Endothelial cell of umbilical vein (primary cell): ENCODE data around the gene BARD1. TPM values are rescaled to one million over a fixed set of nuclear protein-coding genes. Genes with fewer than 3 reads are reported as not detected.
"Not testable (repeated sequence)": the region's sequence is repeated elsewhere in the genome, so short reads cannot be mapped to it uniquely, and the experiment has no call there.

Experiments used
- BruUV-seq: library from RNA; stranded (reverse); fragments of 400-500 nt; replicated peaks from 2 replicates; lab custom pipeline; 2021; lab: Mats Ljungman, UMichigan
- CTCF ChIA-PET: fragments of 300-600, 350-600 bp; sonication (Branson Sonifier 250); formaldehyde crosslinking; loops from one replicate; lab custom pipeline; 2021; ENCODE audit warnings: antibody characterized with exemption, inconsistent platforms; lab: Charles Lee
- POLR2A ChIA-PET: fragments of 300-600, 350-600 bp; sonication (Branson Sonifier 250); formaldehyde crosslinking; loops from one replicate; lab custom pipeline; 2021; ENCODE audit warnings: antibody characterized with exemption, inconsistent platforms; lab: Charles Lee
- DNase-seq: peaks from one replicate; pipeline ENCODE4 v3.0.0-alpha.2; 2011; ENCODE audit warnings: low read depth, low spot score
- FAIRE-seq: peaks from 2 replicates; lab custom pipeline; 2011; peaks lifted over from hg19 to GRCh38; lab: Jason Lieb, UNC
- H2AFZ ChIP-seq: 2 replicates; pipeline ENCODE4 v1.6.0; 2012; ENCODE audit warnings: low read depth, low read length, control low read depth, inconsistent platforms
- H3K27ac ChIP-seq: 2 replicates; pipeline ENCODE4 v1.5.1; 2011; ENCODE audit warnings: low read depth, mild to moderate bottlenecking, control low read depth, low read length, moderate library complexity; ENCODE audit not compliant: insufficient read depth
- H3K27me3 ChIP-seq, 2 experiments: 2 replicates each; pipeline versions ENCODE4 v1.6.0 to v1.6.1; 2011; ENCODE audit warnings: low read length in 2 of 2, mixed read lengths in 1 of 2; ENCODE audit not compliant: control insufficient read depth in 2 of 2, insufficient read depth in 2 of 2
- H3K36me3 ChIP-seq, 2 experiments: 2 replicates in 1 of 2; 3 replicates in 1 of 2; pipeline ENCODE4 v1.5.1; 2011; ENCODE audit warnings: low read length in 2 of 2, mild to moderate bottlenecking in 1 of 2, moderate library complexity in 1 of 2; ENCODE audit not compliant: control insufficient read depth in 2 of 2, insufficient read depth in 2 of 2; ENCODE audit errors: extremely low read depth in 1 of 2
- H3K4me1 ChIP-seq: 3 replicates; pipeline ENCODE4 v1.5.1; 2011; ENCODE audit warnings: mild to moderate bottlenecking, low read length; ENCODE audit not compliant: control insufficient read depth, insufficient read depth; ENCODE audit errors: extremely low read depth
- H3K4me2 ChIP-seq: 2 replicates; pipeline ENCODE4 v1.6.1; 2011; ENCODE audit warnings: low read length, control low read depth, mixed read lengths; ENCODE audit not compliant: insufficient read depth
- H3K4me3 ChIP-seq, 3 experiments: fragments of 200-600 bp in 1 of 3; sonication (generic), shearing (Covaris generic) in 1 of 3; replicated peaks in 1 of 3; 2 replicates each; pipeline ENCODE4 v1.5.1; 2011 to 2016; ENCODE audit warnings: control low read depth in 3 of 3, low read length in 3 of 3, mild to moderate bottlenecking in 2 of 3, inconsistent platforms in 1 of 3, low read depth in 1 of 3, moderate library complexity in 1 of 3; ENCODE audit not compliant: insufficient read depth in 1 of 3
- H3K79me2 ChIP-seq: 2 replicates; pipeline ENCODE4 v1.6.0; 2012; ENCODE audit warnings: low read length, inconsistent platforms; ENCODE audit not compliant: control insufficient read depth, insufficient read depth
- H3K9ac ChIP-seq: replicated peaks from 2 replicates; pipeline ENCODE3; 2011; ENCODE audit warnings: low read length, control low read depth; ENCODE audit not compliant: insufficient read depth; ENCODE audit errors: extremely low read depth
- H3K9me1 ChIP-seq: replicated peaks from 3 replicates; pipeline ENCODE4 v1.6.0; 2011; ENCODE audit warnings: mild to moderate bottlenecking, low read length; ENCODE audit not compliant: control insufficient read depth, insufficient read depth; ENCODE audit errors: extremely low read depth
- H3K9me3 ChIP-seq: replicated peaks from 2 replicates; pipeline ENCODE4 v1.5.1; 2012; ENCODE audit warnings: low read length, inconsistent platforms; ENCODE audit not compliant: control insufficient read depth, insufficient read depth
- H4K20me1 ChIP-seq: replicated peaks from 2 replicates; pipeline ENCODE3; 2011; ENCODE audit warnings: mild to moderate bottlenecking, low read length; ENCODE audit not compliant: control insufficient read depth, insufficient read depth; ENCODE audit errors: extremely low read depth
- EZH2 ChIP-seq: IDR thresholded peaks from 2 replicates; pipeline ENCODE4 v1.6.1; 2012; ENCODE audit warnings: borderline replicate concordance, low read depth, mild to moderate bottlenecking, moderate library complexity, low read length, inconsistent platforms; ENCODE audit not compliant: severe bottlenecking
- FOS ChIP-seq: IDR thresholded peaks from 2 replicates; pipeline ENCODE4 v1.6.1; 2011; ENCODE audit warnings: mild to moderate bottlenecking, low read length, moderate library complexity, borderline replicate concordance; ENCODE audit not compliant: insufficient read depth
- GATA2 ChIP-seq: IDR thresholded peaks from 2 replicates; pipeline ENCODE4 v1.7.0; 2011; ENCODE audit warnings: low read depth, mild to moderate bottlenecking, moderate library complexity, mixed read lengths, low read length; ENCODE audit not compliant: insufficient read length, insufficient read depth
- JUN ChIP-seq: IDR thresholded peaks from 2 replicates; pipeline ENCODE4 v1.6.1; 2011; ENCODE audit warnings: borderline replicate concordance, low read depth; ENCODE audit not compliant: insufficient read length, insufficient read depth
- MAX ChIP-seq: IDR thresholded peaks from 2 replicates; pipeline ENCODE4 v1.6.1; 2011; ENCODE audit not compliant: insufficient read depth, insufficient read length
- MYC ChIP-seq: IDR thresholded peaks from one replicate; pipeline ENCODE4 v1.6.1; 2011; ENCODE audit warnings: mild to moderate bottlenecking, low read depth, low read length
- dilution Hi-C: fragments of 300-500 bp; cut with MboI; formaldehyde crosslinking; loops from one replicate; pipeline ENCODE4 v1.15.0; 2019; ENCODE audit warnings: low sequenced_read_pairs; ENCODE audit not compliant: extremely low pct_ligation_motif_present
- intact Hi-C: fragments of 100-400 bp; cut with micrococcal nuclease; formaldehyde crosslinking; loops from one replicate; pipeline ENCODE4 v1.10.0; 2022
- polyA plus RNA-seq, 4 experiments: library from polyadenylated mRNA; depleted of rRNA in 3 of 4; stranded (reverse) in 3 of 4; unstranded in 1 of 4; fragments of >200 nt; gene quantifications; 2 replicates each; pipeline versions ENCODE4 v1.2.1 to v1.2.3, GENCODE V29; 2011 to 2012; ENCODE audit warnings: missing spikeins in 1 of 4
- total RNA-seq: library from RNA; stranded (reverse); gene quantifications from 2 replicates; pipeline ENCODE4 v1.2.3, GENCODE V29; 2021

The BARD1 gene
- total and polyA plus RNA-seq, 2 donors (not counting 3 experiments of a cell fraction or from before 2014, with no cell fraction given), result 9.1 to 14.7 TPM

GRCh38 chr2:214696681-214697080 lies 112.8 kb downstream of the BARD1 start:
- no peak overlapping the region for H3K9ac ChIP-seq
- CTCF ChIA-PET, result no interaction called here
- H3K27me3 ChIP-seq, result no peaks in the 10 kb centered on the region
- H3K9me3 ChIP-seq, result no peaks in the 10 kb centered on the region
- H3K4me3 ChIP-seq, result no peak overlapping the region
- H3K27ac ChIP-seq, result no peak overlapping the region
- BruUV-seq, result no TSS peak
- H2AFZ ChIP-seq, result no peak overlapping the region
- FAIRE-seq, result no peak
- dilution Hi-C loops, result no loop called here
- H3K9me1 ChIP-seq, result no peaks in the 10 kb centered on the region
- no peaks in the 10 kb centered on the region for H4K20me1 ChIP-seq
- H3K4me2 ChIP-seq, result no peak overlapping the region
- intact Hi-C loops, result no loop called here
- no peak for DNase-seq
- H3K36me3 ChIP-seq, result no peaks in the 10 kb centered on the region
- no peaks in the 10 kb centered on the region for H3K79me2 ChIP-seq
- TF ChIP-seq GATA2 (no peak), MYC (no peak), FOS (no peak), JUN (no peak), EZH2 (no peak)
- POLR2A ChIA-PET, result no interaction called here
- H3K4me1 ChIP-seq, result peaks cover 6% of the 10 kb centered on the region

- H4K20me1 ChIP-seq, result no peaks in the 10 kb centered on the region
- dilution Hi-C loops, result no loop called here
- H3K9me3 ChIP-seq, result no peaks in the 10 kb centered on the region
- H3K27ac ChIP-seq, result no peak overlapping the region
- peak; percentile 81 for TF ChIP-seq FOS
- no peak for TF ChIP-seq MAX
- H3K9ac ChIP-seq, result no peak overlapping the region
- DNase-seq, result peak; percentile 50
- no peaks in the 10 kb centered on the region for H3K9me1 ChIP-seq
- no peaks in the 10 kb centered on the region for H3K36me3 ChIP-seq
- ChIA-PET POLR2A (no interaction called here), CTCF (no interaction called here)
- no peak overlapping the region for H3K4me3 ChIP-seq
- intact Hi-C loops, result no loop called here
- H3K79me2 ChIP-seq, result no peaks in the 10 kb centered on the region
- peaks cover 6% of the 10 kb centered on the region for H3K4me1 ChIP-seq
- no peak for FAIRE-seq
- no peaks in the 10 kb centered on the region for H3K27me3 ChIP-seq
- no TSS peak for BruUV-seq
- H3K4me2 ChIP-seq, result no peak overlapping the region
- no peak overlapping the region for H2AFZ ChIP-seq
These were observed 113.7 kb downstream of the BARD1 start for GRCh38 chr2:214695789-214696188.

- H3K27me3 ChIP-seq, H3K9ac ChIP-seq, H4K20me1 ChIP-seq, POLR2A ChIA-PET, H3K9me3 ChIP-seq, H3K4me1 ChIP-seq, FAIRE-seq, BruUV-seq, H2AFZ ChIP-seq, H3K79me2 ChIP-seq, H3K27ac ChIP-seq, H3K36me3 ChIP-seq, dilution Hi-C loops, H3K9me1 ChIP-seq, intact Hi-C loops: not testable (repeated sequence)
- DNase-seq, result peak; percentile 6
- CTCF ChIA-PET, result interaction anchor here (1.1 kb wide), 1 partner anchor 147 kb away, joined by 4 read pairs; no protein-coding TSS in a partner anchor
- Histone ChIP-seq H3K4me3 (peak overlapping the region in 1 of 3 experiments; percentile 23), H3K4me2 (peak overlapping the region; percentile 31)
These were observed 125.9 kb downstream of the BARD1 start for GRCh38 chr2:214683557-214683956.
